K562 (cell line): ENCODE results near the gene RASAL3. TPM values are rescaled to one million over a fixed set of nuclear protein-coding genes. Genes with fewer than 3 reads are reported as not detected.
A peak's percentile ranks its signal among the peaks of the same experiment; 100 is the strongest.

ENCODE experiments used
- ARHGAP35 ChIP-seq: fragments of 450-650 bp; IDR thresholded peaks from 2 replicates; pipeline ENCODE4 v1.6.1; 2018; ENCODE audit not compliant: partially characterized antibody
- BACH1 ChIP-seq: fragments of 200-800 bp; sonication (Bioruptor generic); IDR thresholded peaks from 2 replicates; pipeline ENCODE4 v1.6.1; 2016; ENCODE audit warnings: missing genetic modification characterization, missing compliant biosample characterization
- BRD4 ChIP-seq: fragments of 200-600 bp; sonication (generic); IDR thresholded peaks from 2 replicates; pipeline ENCODE4 v1.6.1; 2017; ENCODE audit warnings: inconsistent platforms
- CSDE1 ChIP-seq, 2 experiments: fragments of 450-650 bp; IDR thresholded peaks; 2 replicates each; pipeline ENCODE4 v1.6.1; 2016; ENCODE audit warnings: mild to moderate bottlenecking in 1 of 2
- ETS1 ChIP-seq: conservative IDR thresholded peaks from 2 replicates; pipeline ENCODE4 v1.6.1; 2011; ENCODE audit warnings: low read depth, mild to moderate bottlenecking, low read length; ENCODE audit not compliant: control insufficient read depth
- FIP1L1 ChIP-seq: fragments of 200-400 bp; formaldehyde crosslinking; IDR thresholded peaks from 2 replicates; pipeline ENCODE4 v1.6.1; 2018; ENCODE audit warnings: mild to moderate bottlenecking, low read depth, low read length; ENCODE audit not compliant: poor library complexity, severe bottlenecking
- JUND ChIP-seq, 2 experiments: IDR thresholded peaks; 2 replicates in 1 of 2; 3 replicates in 1 of 2; pipeline ENCODE4 v1.6.1; 2011; ENCODE audit warnings: borderline replicate concordance in 2 of 2, low read depth in 2 of 2, low read length in 2 of 2, improper control_type of control experiment in 1 of 2, missing biosample characterization in 1 of 2, missing genetic modification characterization in 1 of 2, missing genetic modification reagents in 1 of 2
- MAZ ChIP-seq, 2 experiments: fragments of 450-650 bp in 1 of 2; sonication (generic) in 1 of 2; formaldehyde crosslinking; IDR thresholded peaks in 1 of 2; conservative IDR thresholded peaks in 1 of 2; 2 replicates each; pipeline versions ENCODE4 v1.4.0 to v1.5.0; 2020; ENCODE audit warnings: mild to moderate bottlenecking in 1 of 2, missing genetic modification reagents in 1 of 2
- NR2C2 ChIP-seq, 2 experiments: fragments of 200-800 bp in 1 of 2; sonication (Bioruptor generic) in 1 of 2; sonication (generic) in 1 of 2; formaldehyde crosslinking in 1 of 2; IDR thresholded peaks; 2 replicates each; pipeline versions ENCODE4 v1.6.1 to v1.8.0; 2016 to 2022; ENCODE audit warnings: mild to moderate bottlenecking in 1 of 2, missing compliant biosample characterization in 1 of 2, missing genetic modification characterization in 1 of 2, missing genetic modification reagents in 1 of 2
- PKNOX1 ChIP-seq: fragments of 450-650 bp; IDR thresholded peaks from 2 replicates; pipeline ENCODE4 v1.6.1; 2016
- RB1 ChIP-seq: fragments of 450-650 bp; IDR thresholded peaks from 2 replicates; pipeline ENCODE4 v1.6.1; 2017; ENCODE audit warnings: low read depth, mild to moderate bottlenecking
- TAF15 ChIP-seq: fragments of 200-400 bp; formaldehyde crosslinking; IDR thresholded peaks from 2 replicates; pipeline ENCODE4 v1.6.1; 2017; ENCODE audit warnings: mild to moderate bottlenecking, low read depth, low read length, moderate library complexity
- YBX1 ChIP-seq: fragments of 450-650 bp; IDR thresholded peaks from 2 replicates; pipeline ENCODE4 v1.7.1; 2016; ENCODE audit warnings: mild to moderate bottlenecking
- ZNF12 ChIP-seq: sonication (generic); formaldehyde crosslinking; IDR thresholded peaks from 2 replicates; pipeline ENCODE4 v1.4.0; 2020; ENCODE audit warnings: mild to moderate bottlenecking, missing genetic modification reagents
- ZNF644 ChIP-seq: fragments of 200-800 bp; sonication (Bioruptor generic); IDR thresholded peaks from 2 replicates; pipeline ENCODE4 v1.6.1; 2016; ENCODE audit warnings: low read depth, missing genetic modification characterization, missing compliant biosample characterization
- polyA plus RNA-seq, 8 experiments: library from polyadenylated mRNA; depleted of rRNA in 4 of 8; stranded (reverse) in 5 of 8; unstranded in 3 of 8; fragments of >200 nt; fragmentation: Nextera tagmentation in 2 of 8; fragmentation: Illumina TruSeq in 1 of 8; extraction: Ambion mirVana in 2 of 8; extraction: Trizol in 1 of 8; gene quantifications; 2 replicates each; pipeline versions ENCODE4 v1.2.1 to v1.2.3, GENCODE V29; 2011 to 2014; ENCODE audit warnings: inconsistent platforms in 1 of 8, missing spikeins in 1 of 8
- total RNA-seq, 7 experiments: library from RNA; depleted of rRNA in 6 of 7; stranded (reverse); fragments of >200 nt in 6 of 7; fragmentation: Illumina TruSeq in 2 of 7; extraction: Trizol in 2 of 7; gene quantifications; 2 replicates each; pipeline versions ENCODE4 v1.2.1 to v1.2.3, GENCODE V29; 2011 to 2021; ENCODE audit warnings: low replicate concordance in 1 of 7
- TF ChIP-seq, protein P1 (sequence below): sonication (generic); formaldehyde crosslinking; IDR thresholded peaks from 2 replicates; pipeline ENCODE4 v1.8.1; 2022; ENCODE audit warnings: missing genetic modification reagents
- TF ChIP-seq, protein P2 (sequence below), 2 experiments: fragments of 450-650 bp in 1 of 2; IDR thresholded peaks; 2 replicates each; pipeline ENCODE4 v1.6.1; 2011 to 2017; ENCODE audit warnings: low read depth in 2 of 2, antibody characterized with exemption in 1 of 2, borderline replicate concordance in 1 of 2, low read length in 1 of 2, mild to moderate bottlenecking in 1 of 2, mixed read lengths in 1 of 2; ENCODE audit not compliant: control insufficient read depth in 1 of 2

RASAL3 gene
- total and polyA plus RNA-seq, 9 of the 15 experiments (the other 6 are each of a cell fraction or from before 2014, with no cell fraction given): 0.07 to 0.44 TPM; not detected in 7

GRCh38 chr19:15432629-15433518 is 31.5 kb downstream of the RASAL3 start (continued):
- TF ChIP-seq ETS1: peak; percentile 96
- TF ChIP-seq TAF15: no peak
- TF ChIP-seq PKNOX1: 0 out of 2 replicates have a peak, but pooled peaks have one; percentile 6
- TF ChIP-seq, protein P1, sequence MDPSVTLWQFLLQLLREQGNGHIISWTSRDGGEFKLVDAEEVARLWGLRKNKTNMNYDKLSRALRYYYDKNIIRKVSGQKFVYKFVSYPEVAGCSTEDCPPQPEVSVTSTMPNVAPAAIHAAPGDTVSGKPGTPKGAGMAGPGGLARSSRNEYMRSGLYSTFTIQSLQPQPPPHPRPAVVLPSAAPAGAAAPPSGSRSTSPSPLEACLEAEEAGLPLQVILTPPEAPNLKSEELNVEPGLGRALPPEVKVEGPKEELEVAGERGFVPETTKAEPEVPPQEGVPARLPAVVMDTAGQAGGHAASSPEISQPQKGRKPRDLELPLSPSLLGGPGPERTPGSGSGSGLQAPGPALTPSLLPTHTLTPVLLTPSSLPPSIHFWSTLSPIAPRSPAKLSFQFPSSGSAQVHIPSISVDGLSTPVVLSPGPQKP (CRISPR knock-in tag): no peak
- TF ChIP-seq ARHGAP35: no peak
- no peak for TF ChIP-seq YBX1
- TF ChIP-seq CSDE1 (IDR thresholded peaks at IDR 0.05): no peak
- peak; percentile 100 for TF ChIP-seq RB1
- TF ChIP-seq ZNF644: no peak
- peak; percentile 97 to 98 for TF ChIP-seq MAZ (CRISPR knock-in tag; conservative IDR thresholded peaks at IDR 0.05 in 1 of 2, IDR thresholded peaks at IDR 0.05 in 1 of 2)
- peak; percentile 67 for TF ChIP-seq FIP1L1
- TF ChIP-seq BRD4: no peak
- peak; percentile 68 for TF ChIP-seq JUND (IDR thresholded peaks at IDR 0.05; ENCODE audit: borderline replicate concordance, low read depth, low read length)
- no peak for TF ChIP-seq JUND (tag; IDR thresholded peaks at IDR 0.05; ENCODE audit: borderline replicate concordance, low read depth, low read length)
- TF ChIP-seq BACH1 (tag): no peak
- TF ChIP-seq NR2C2 (CRISPR knock-in tag; IDR thresholded peaks at IDR 0.05): no peak
- no peak for TF ChIP-seq NR2C2 (tag; IDR thresholded peaks at IDR 0.05)
- TF ChIP-seq, protein P2, sequence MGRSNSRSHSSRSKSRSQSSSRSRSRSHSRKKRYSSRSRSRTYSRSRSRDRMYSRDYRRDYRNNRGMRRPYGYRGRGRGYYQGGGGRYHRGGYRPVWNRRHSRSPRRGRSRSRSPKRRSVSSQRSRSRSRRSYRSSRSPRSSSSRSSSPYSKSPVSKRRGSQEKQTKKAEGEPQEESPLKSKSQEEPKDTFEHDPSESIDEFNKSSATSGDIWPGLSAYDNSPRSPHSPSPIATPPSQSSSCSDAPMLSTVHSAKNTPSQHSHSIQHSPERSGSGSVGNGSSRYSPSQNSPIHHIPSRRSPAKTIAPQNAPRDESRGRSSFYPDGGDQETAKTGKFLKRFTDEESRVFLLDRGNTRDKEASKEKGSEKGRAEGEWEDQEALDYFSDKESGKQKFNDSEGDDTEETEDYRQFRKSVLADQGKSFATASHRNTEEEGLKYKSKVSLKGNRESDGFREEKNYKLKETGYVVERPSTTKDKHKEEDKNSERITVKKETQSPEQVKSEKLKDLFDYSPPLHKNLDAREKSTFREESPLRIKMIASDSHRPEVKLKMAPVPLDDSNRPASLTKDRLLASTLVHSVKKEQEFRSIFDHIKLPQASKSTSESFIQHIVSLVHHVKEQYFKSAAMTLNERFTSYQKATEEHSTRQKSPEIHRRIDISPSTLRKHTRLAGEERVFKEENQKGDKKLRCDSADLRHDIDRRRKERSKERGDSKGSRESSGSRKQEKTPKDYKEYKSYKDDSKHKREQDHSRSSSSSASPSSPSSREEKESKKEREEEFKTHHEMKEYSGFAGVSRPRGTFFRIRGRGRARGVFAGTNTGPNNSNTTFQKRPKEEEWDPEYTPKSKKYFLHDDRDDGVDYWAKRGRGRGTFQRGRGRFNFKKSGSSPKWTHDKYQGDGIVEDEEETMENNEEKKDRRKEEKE (IDR thresholded peaks at IDR 0.05; ENCODE audit: borderline replicate concordance in 1 of 2, control insufficient read depth in 1 of 2, low read depth in 2 of 2, low read length in 1 of 2): no peak
- TF ChIP-seq ZNF12 (CRISPR knock-in tag): no peak
